ENCODE measurements around the gene GTPBP3. TPM values are rescaled to one million over a fixed set of nuclear protein-coding genes. Genes with fewer than 3 reads are reported as not detected.

Gene GTPBP3
- polyA plus RNA-seq, 3 donors: 1.0 to 22.0 (median 1.7) TPM

GRCh38 chr19:17346109-17346671, 8.8 kb downstream of the GTPBP3 start:
- Histone ChIP-seq H3K9me3 (replicated peaks in 1 of 2; ENCODE audit: control insufficient read depth in 1 of 2, insufficient read depth in 1 of 2, low read length in 2 of 2) (no peaks in the 10 kb centered on the region), H3K79me2 (ENCODE audit: insufficient read depth, low read length) (no peaks in the 10 kb centered on the region), H3K27ac (ENCODE audit: low read depth in 1 of 2, low read length in 2 of 2) (no peak overlapping the region), H3K27me3 (ENCODE audit: control insufficient read depth in 2 of 2, insufficient read depth in 2 of 2, low read length in 2 of 2) (peaks cover 0 to 19% of the 10 kb centered on the region in 2 donors), H3K4me1 (ENCODE audit: control insufficient read depth in 1 of 2, insufficient read depth in 2 of 2, low read length in 2 of 2) (peaks cover 4 to 5% of the 10 kb centered on the region in 2 donors), H3K36me3 (replicated peaks in 1 of 2; ENCODE audit: control insufficient read depth in 1 of 2, insufficient read depth in 2 of 2, low read length in 2 of 2) (peaks cover 4% of the 10 kb centered on the region in 2 donors), H3K9ac (ENCODE audit: insufficient read depth, low read length, poor library complexity, severe bottlenecking) (no peak overlapping the region), H2AFZ (ENCODE audit: insufficient read depth, low read depth, low read length, poor library complexity, severe bottlenecking) (no peak overlapping the region), H4K20me1 (ENCODE audit: insufficient read depth, low read length) (no peaks in the 10 kb centered on the region), H3K4me3 (replicated peaks in 1 of 3; ENCODE audit: low read depth in 2 of 3, low read length in 3 of 3) (no peak overlapping the region), H3K4me2 (replicated peaks; ENCODE audit: extremely low read depth, low read length, poor library complexity, severe bottlenecking) (no peak overlapping the region)
- WGBS (ENCODE audit: insufficient coverage): 23% methylated on average over 15 of the region's 24 CpGs
- Mint-ChIP-seq H3K36me3 (peaks cover 7 to 13% of the 10 kb centered on the region in 2 donors), H3K4me3 (no peak overlapping the region), H3K4me1 (peaks cover 9% of the 10 kb centered on the region), H3K9me3 (no peaks in the 10 kb centered on the region), H3K27me3 (ENCODE audit: low read depth in 3 of 3) (peaks cover 15 to 39% (median 30%) of the 10 kb centered on the region in 3 donors), H3K27ac (peak overlapping the region in 1 of 7 donors; percentile 58)
- DNase-seq: peak; percentile 55 to 72 (median 66)
- intact Hi-C loops (cut with micrococcal nuclease): loop anchor here (1.0 to 5.0 kb wide), 2 partner anchors 40 to 41 kb away; no protein-coding TSS in a partner anchor
- peak; percentile 98 for TF ChIP-seq CTCF (IDR thresholded peaks at IDR 0.05)

GRCh38 chr19:17347361-17347760, 10.0 kb downstream of the GTPBP3 start:
- H3K27me3 ChIP-seq (ENCODE audit: control insufficient read depth in 2 of 2, insufficient read depth in 2 of 2, low read length in 2 of 2): peaks cover 0 to 19% of the 10 kb centered on the region in 2 donors
- no peak overlapping the region for H3K4me3 Mint-ChIP-seq

More at GRCh38 chr19:17347361-17347760, 10.0 kb downstream of the GTPBP3 start:
- Histone ChIP-seq H3K27ac (ENCODE audit: low read depth in 1 of 2, low read length in 2 of 2) (no peak overlapping the region), H3K36me3 (replicated peaks in 1 of 2; ENCODE audit: control insufficient read depth in 1 of 2, insufficient read depth in 2 of 2, low read length in 2 of 2) (no peaks in the 10 kb centered on the region), H3K9ac (ENCODE audit: insufficient read depth, low read length, poor library complexity, severe bottlenecking) (no peak overlapping the region), H3K9me3 (replicated peaks in 1 of 2; ENCODE audit: control insufficient read depth in 1 of 2, insufficient read depth in 1 of 2, low read length in 2 of 2) (no peaks in the 10 kb centered on the region), H3K4me1 (ENCODE audit: control insufficient read depth in 1 of 2, insufficient read depth in 2 of 2, low read length in 2 of 2) (peaks cover 5 to 6% of the 10 kb centered on the region in 2 donors), H3K4me2 (replicated peaks; ENCODE audit: extremely low read depth, low read length, poor library complexity, severe bottlenecking) (no peak overlapping the region), H4K20me1 (ENCODE audit: insufficient read depth, low read length) (no peaks in the 10 kb centered on the region), H3K79me2 (ENCODE audit: insufficient read depth, low read length) (no peaks in the 10 kb centered on the region), H2AFZ (ENCODE audit: insufficient read depth, low read depth, low read length, poor library complexity, severe bottlenecking) (no peak overlapping the region), H3K4me3 (replicated peaks in 1 of 3; ENCODE audit: low read depth in 2 of 3, low read length in 3 of 3) (no peak overlapping the region)
- Mint-ChIP-seq H3K27me3 (ENCODE audit: low read depth in 3 of 3) (peaks cover 16 to 47% (median 38%) of the 10 kb centered on the region in 3 donors), H3K9me3 (peaks cover 0 to 3% (median 0%) of the 10 kb centered on the region in 7 donors), H3K4me1 (peaks cover 14% of the 10 kb centered on the region), H3K27ac (no peak overlapping the region), H3K36me3 (peaks cover 2 to 6% of the 10 kb centered on the region in 2 donors)
- intact Hi-C loops (cut with micrococcal nuclease): loop anchor here in 1 of 2 donors (5.0 kb wide), 1 partner anchor 40 kb away; no protein-coding TSS in a partner anchor
- TF ChIP-seq CTCF (IDR thresholded peaks at IDR 0.05): no peak
- 40% methylated on average over 1 of the region's 6 CpGs for WGBS (ENCODE audit: insufficient coverage)
- DNase-seq: no peak

Data from CD14-positive monocyte (primary cell).